GM12878 (cell line): ENCODE measurements around the gene TARDBP. TPM values are rescaled to one million over a fixed set of nuclear protein-coding genes. Genes with fewer than 3 reads are reported as not detected.

Source experiments
- ATF2 ChIP-seq: IDR thresholded peaks from 2 replicates; pipeline ENCODE4 v1.6.1; 2012; ENCODE audit warnings: low read length, inconsistent platforms
- BCL3 ChIP-seq: IDR thresholded peaks from 2 replicates; pipeline ENCODE4 v1.6.1; 2011; ENCODE audit warnings: borderline replicate concordance, low read depth, mild to moderate bottlenecking, moderate library complexity, low read length; ENCODE audit not compliant: insufficient read depth, poor library complexity, severe bottlenecking
- CHD4 ChIP-seq: fragments of 200-600 bp; sonication (generic); IDR thresholded peaks from 2 replicates; pipeline ENCODE4 v1.6.1; 2016; ENCODE audit warnings: mild to moderate bottlenecking
- ETV6 ChIP-seq, 2 experiments: fragments of 450-650 bp in 1 of 2; IDR thresholded peaks in 1 of 2; conservative IDR thresholded peaks in 1 of 2; 2 replicates each; pipeline ENCODE4 v1.6.1; 2014; ENCODE audit warnings: antibody characterized with exemption in 1 of 2, borderline replicate concordance in 1 of 2, low read depth in 1 of 2, mild to moderate bottlenecking in 1 of 2, moderate library complexity in 1 of 2
- FOXM1 ChIP-seq: IDR thresholded peaks from 2 replicates; pipeline ENCODE4 v1.6.1; 2012; ENCODE audit warnings: low read depth, mild to moderate bottlenecking, inconsistent platforms, low read length, moderate library complexity
- HDGF ChIP-seq: fragments of 450-650 bp; IDR thresholded peaks from 2 replicates; pipeline ENCODE4 v1.6.1; 2016; ENCODE audit warnings: antibody characterized with exemption
- MTA3 ChIP-seq: IDR thresholded peaks from 2 replicates; pipeline ENCODE4 v1.6.1; 2012; ENCODE audit warnings: low read length, inconsistent platforms, borderline replicate concordance
- MYC ChIP-seq: IDR thresholded peaks from 2 replicates; pipeline ENCODE4 v1.6.1; 2011; ENCODE audit warnings: mild to moderate bottlenecking, low read length, moderate library complexity, inconsistent platforms; ENCODE audit not compliant: insufficient read depth, insufficient replicate concordance, insufficient read length, severe bottlenecking
- NFYA ChIP-seq: IDR thresholded peaks from 2 replicates; pipeline ENCODE4 v1.6.1; 2011; ENCODE audit warnings: low read depth, mild to moderate bottlenecking, low read length, improper control_type of control experiment, borderline replicate concordance
- NFYB ChIP-seq: IDR thresholded peaks from 2 replicates; pipeline ENCODE4 v1.6.1; 2011; ENCODE audit warnings: low read depth, mild to moderate bottlenecking, low read length, improper control_type of control experiment, moderate library complexity; ENCODE audit not compliant: insufficient read depth
- NR2F1 ChIP-seq: fragments of 450-650 bp; conservative IDR thresholded peaks from 2 replicates; pipeline ENCODE4 v1.6.1; 2017; ENCODE audit warnings: mild to moderate bottlenecking
- PAX5 ChIP-seq: IDR thresholded peaks from 2 replicates; pipeline ENCODE4 v1.6.1; 2011; ENCODE audit warnings: low read depth, low read length, borderline replicate concordance
- RFX5 ChIP-seq: IDR thresholded peaks from 2 replicates; pipeline ENCODE4 v1.6.1; 2011; ENCODE audit warnings: low read depth, low read length, improper control_type of control experiment
- SMARCA5 ChIP-seq: fragments of 450-650 bp; IDR thresholded peaks from 2 replicates; pipeline ENCODE4 v1.6.1; 2017; ENCODE audit warnings: mild to moderate bottlenecking
- SRF ChIP-seq, 2 experiments: IDR thresholded peaks; 2 replicates each; pipeline ENCODE4 v1.6.1; 2011; ENCODE audit warnings: low read depth in 2 of 2, low read length in 2 of 2, mild to moderate bottlenecking in 1 of 2, moderate library complexity in 1 of 2
- STAT3 ChIP-seq: IDR thresholded peaks from 2 replicates; pipeline ENCODE4 v1.6.1; 2011; ENCODE audit warnings: low read depth, low read length, improper control_type of control experiment
- TAF1 ChIP-seq: IDR thresholded peaks from 2 replicates; pipeline ENCODE4 v1.6.1; 2011; ENCODE audit warnings: mild to moderate bottlenecking, low read depth, low read length, borderline replicate concordance
- USF1 ChIP-seq: IDR thresholded peaks from 2 replicates; pipeline ENCODE4 v1.6.1; 2011; ENCODE audit warnings: borderline replicate concordance, low read depth, mild to moderate bottlenecking, moderate library complexity, mixed read lengths, low read length; ENCODE audit not compliant: insufficient read depth; ENCODE audit errors: extremely low read length
- ZNF687 ChIP-seq: fragments of 450-650 bp; IDR thresholded peaks from 2 replicates; pipeline ENCODE4 v1.6.1; 2017; ENCODE audit warnings: mild to moderate bottlenecking, moderate library complexity
- ZZZ3 ChIP-seq: IDR thresholded peaks from 2 replicates; pipeline ENCODE4 v1.6.1; 2011; ENCODE audit warnings: low read depth; ENCODE audit not compliant: control insufficient read depth, insufficient read length
- polyA plus RNA-seq, 11 experiments: library from polyadenylated mRNA; depleted of rRNA in 4 of 11; unstranded in 6 of 11; stranded (reverse) in 5 of 11; fragments of >200 nt; fragmentation: Nextera tagmentation in 4 of 11; fragmentation: Illumina TruSeq in 1 of 11; extraction: Ambion mirVana in 4 of 11; extraction: Trizol in 1 of 11; gene quantifications; 1 replicate in 1 of 11; 2 replicates in 10 of 11; pipeline versions ENCODE4 v1.2.1 to v1.2.3, GENCODE V29; 2011 to 2016; ENCODE audit warnings: inconsistent platforms in 2 of 11, missing spikeins in 2 of 11, low read depth in 1 of 11
- total RNA-seq, 4 experiments: library from RNA; depleted of rRNA in 3 of 4; stranded (reverse); fragments of >200 nt in 3 of 4; fragmentation: Illumina TruSeq in 1 of 4; extraction: Trizol in 1 of 4; gene quantifications; 2 replicates each; pipeline versions ENCODE4 v1.2.1 to v1.2.3, GENCODE V29; 2013 to 2021
- TF ChIP-seq, protein P1 (sequence below): fragments of 150-350 bp; IDR thresholded peaks from 2 replicates; pipeline ENCODE4 v1.6.1; 2014; ENCODE audit warnings: mild to moderate bottlenecking, low read depth, low read length

The TARDBP gene
- total and polyA plus RNA-seq, 10 of the 15 experiments (the other 5 are each of a cell fraction or from before 2014, with no cell fraction given), result 55.6 to 318 (median 192) TPM

DNA sequence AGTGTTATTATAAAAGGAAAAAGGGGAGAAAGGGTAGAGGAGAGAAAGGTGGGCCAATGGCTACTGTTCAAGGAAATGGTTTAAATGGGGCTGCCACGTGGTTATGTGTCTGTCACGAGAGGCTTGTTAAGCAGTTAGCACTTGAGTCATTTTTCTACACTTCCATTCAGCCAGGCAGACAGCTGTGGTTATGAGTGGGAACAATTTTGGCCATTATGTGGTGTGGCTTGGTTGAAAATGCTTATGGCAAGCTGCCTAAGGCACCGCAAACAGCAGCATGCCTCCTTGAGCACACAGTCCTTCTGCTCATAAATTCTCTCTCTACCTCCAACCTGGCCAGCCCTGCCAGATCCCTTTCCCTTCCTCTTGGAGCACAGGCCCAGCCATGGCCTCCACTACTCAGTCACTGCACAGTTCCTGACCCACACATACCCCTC is 50.5 kb downstream of the TARDBP start (continued):
- TF ChIP-seq ZNF687, result peak; percentile 94
- peak; percentile 43 for TF ChIP-seq BCL3
- no peak for TF ChIP-seq HDGF
- no peak for TF ChIP-seq ZZZ3
- no peak for TF ChIP-seq TAF1
- no peak for TF ChIP-seq MYC
- TF ChIP-seq FOXM1, result peak; percentile 75; the same call in 1 of the 2 replicates
- TF ChIP-seq NFYA, result no peak
- TF ChIP-seq MTA3, result peak; percentile 83; the same call in 1 of the 2 replicates
- TF ChIP-seq ETV6 (conservative IDR thresholded peaks at IDR 0.05 in 1 of 2, IDR thresholded peaks at IDR 0.05 in 1 of 2; ENCODE audit: borderline replicate concordance in 1 of 2, low read depth in 1 of 2), result peak in 1 of 2 experiments; percentile 36; a peak in 1 of 4 replicates
- 0 out of 2 replicates have a peak, but pooled peaks have one; percentile 33 for TF ChIP-seq NFYB
- TF ChIP-seq NR2F1, result peak; percentile 76
- TF ChIP-seq SRF (IDR thresholded peaks at IDR 0.05; ENCODE audit: low read depth in 2 of 2, low read length in 2 of 2), result no peak
- TF ChIP-seq CHD4, result no peak
- peak; percentile 58 for TF ChIP-seq USF1
- TF ChIP-seq, protein P1, sequence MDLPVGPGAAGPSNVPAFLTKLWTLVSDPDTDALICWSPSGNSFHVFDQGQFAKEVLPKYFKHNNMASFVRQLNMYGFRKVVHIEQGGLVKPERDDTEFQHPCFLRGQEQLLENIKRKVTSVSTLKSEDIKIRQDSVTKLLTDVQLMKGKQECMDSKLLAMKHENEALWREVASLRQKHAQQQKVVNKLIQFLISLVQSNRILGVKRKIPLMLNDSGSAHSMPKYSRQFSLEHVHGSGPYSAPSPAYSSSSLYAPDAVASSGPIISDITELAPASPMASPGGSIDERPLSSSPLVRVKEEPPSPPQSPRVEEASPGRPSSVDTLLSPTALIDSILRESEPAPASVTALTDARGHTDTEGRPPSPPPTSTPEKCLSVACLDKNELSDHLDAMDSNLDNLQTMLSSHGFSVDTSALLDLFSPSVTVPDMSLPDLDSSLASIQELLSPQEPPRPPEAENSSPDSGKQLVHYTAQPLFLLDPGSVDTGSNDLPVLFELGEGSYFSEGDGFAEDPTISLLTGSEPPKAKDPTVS, result no peak
- TF ChIP-seq ATF2, result no peak; the same call in 1 of the 2 replicates
- TF ChIP-seq PAX5, result peak; percentile 93
- peak; percentile 74; the same call in 1 of the 2 replicates for TF ChIP-seq STAT3
- TF ChIP-seq RFX5, result no peak
- TF ChIP-seq SMARCA5, result no peak
